Limb (tissue), 2 donors: ENCODE measurements around the gene ZBTB20.

Experiments used
- DNase-seq, 2 donors: peaks; one replicate each; pipeline ENCODE4 v3.0.0-alpha.2; 2016; ENCODE audit errors: extremely low spot score in 2 of 2

ZBTB20 gene

GRCh38 chr3:115089481-115089880 lies 57.6 kb downstream of the ZBTB20 start:
- no peak for DNase-seq

DNA sequence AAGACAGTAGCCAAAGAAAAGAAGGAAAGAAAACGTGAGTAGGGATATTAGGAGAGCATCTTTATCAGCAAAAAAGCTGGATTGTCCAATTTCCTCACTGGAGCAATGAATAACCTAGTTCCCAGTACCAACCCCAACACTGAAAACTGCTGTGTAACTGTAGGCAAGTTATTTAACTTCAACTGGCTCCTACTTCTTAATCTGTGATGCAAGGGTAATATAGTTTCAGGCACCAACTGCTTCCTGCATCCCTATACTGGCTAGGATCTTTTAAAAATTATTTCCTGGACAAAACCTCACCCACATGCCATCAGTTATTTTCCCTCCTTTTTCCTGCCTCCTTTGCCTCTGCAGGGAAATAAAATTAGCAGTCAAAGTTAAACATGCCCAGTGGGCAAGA lies 59.6 kb downstream of the ZBTB20 start:
- DNase-seq = no peak

DNA sequence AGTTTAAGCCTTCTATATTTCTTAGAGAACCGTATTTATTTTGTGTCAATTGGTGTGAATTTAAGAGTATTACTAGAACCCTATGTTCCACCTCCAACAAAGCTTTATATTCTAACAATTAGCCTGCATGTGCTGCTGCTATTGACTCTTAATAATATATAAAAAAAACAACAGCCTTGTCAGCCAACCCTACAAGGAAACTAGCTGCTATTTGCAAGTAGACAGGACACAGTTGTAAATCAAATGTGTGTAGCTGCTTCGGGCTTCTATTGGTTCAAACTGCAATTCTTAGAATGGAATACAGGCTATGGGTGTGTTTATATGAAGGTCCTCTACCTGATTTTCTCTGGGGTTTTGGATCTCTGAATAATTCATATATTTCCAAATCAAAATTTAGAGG lies 60.7 kb downstream of the ZBTB20 start:
- DNase-seq = no peak

DNA sequence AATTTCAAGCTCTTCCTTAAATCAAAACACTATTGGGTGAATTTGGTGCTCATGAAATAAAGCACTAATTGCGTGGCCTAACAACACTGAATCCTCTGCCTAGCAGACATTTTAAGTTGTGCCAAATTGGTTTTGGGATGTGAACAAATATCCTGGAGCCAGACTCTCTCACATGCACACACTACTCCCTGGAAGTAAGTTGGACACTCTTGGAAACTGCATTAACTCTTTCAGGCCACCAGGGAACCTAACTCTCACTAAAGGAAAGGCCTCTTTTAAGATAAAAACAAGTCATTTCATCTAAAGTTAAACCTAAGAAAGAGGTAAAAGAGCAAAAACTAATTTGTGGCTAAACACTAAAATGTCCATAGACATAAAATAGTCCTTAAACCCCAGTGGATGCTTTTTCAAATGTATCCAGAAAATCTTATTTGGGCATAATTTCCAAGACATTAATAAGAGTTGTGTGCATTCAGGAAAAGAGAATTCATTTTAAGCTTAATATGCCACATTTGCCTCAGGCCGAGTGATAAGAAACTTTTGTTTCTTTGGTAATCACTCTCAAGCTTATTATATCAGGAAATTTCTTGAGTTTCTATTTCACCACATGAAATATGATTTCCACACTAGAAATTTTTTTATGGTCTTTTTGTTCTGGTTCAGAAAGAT lies 61.8 kb downstream of the ZBTB20 start:
- DNase-seq = no peak

GRCh38 chr3:115084686-115085085 lies 62.4 kb downstream of the ZBTB20 start:
- DNase-seq = no peak

DNA sequence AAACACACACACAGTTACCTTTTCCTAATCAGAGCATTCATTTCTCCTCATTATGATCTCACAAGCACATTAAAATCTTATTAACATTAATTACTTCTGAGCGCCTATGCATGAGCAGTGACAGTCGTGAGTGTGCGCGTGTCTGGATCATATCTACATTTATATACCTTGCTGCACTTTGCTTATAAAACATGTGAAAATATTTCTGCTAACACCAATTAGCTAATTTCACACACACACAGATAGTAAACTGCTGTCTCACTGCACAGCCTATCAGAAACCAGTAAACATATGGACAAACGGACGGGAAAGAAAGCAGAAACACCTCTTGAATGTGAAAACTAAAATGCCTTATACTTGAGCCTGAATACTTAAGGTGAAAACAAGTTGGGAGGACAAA lies 64.8 kb downstream of the ZBTB20 start:
- DNase-seq = no peak

DNA sequence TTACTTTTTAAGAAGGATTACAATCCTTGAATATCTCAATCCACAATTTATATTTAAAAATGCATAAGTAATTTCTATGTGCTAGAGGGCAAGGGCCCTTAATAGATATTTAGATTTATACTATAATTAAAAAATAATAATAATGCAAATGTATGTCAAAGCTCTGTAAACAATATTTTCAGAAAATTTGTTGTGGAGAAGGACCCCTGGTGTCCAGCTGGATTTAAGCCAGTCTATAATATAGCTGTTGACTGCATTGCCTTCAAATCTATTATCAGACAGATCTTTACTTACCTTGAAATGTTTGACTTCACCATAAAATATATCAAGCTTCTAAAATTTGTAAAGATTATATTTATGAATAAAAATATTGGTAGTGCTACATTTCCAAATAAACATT lies 65.6 kb downstream of the ZBTB20 start:
- no peak for DNase-seq

DNA sequence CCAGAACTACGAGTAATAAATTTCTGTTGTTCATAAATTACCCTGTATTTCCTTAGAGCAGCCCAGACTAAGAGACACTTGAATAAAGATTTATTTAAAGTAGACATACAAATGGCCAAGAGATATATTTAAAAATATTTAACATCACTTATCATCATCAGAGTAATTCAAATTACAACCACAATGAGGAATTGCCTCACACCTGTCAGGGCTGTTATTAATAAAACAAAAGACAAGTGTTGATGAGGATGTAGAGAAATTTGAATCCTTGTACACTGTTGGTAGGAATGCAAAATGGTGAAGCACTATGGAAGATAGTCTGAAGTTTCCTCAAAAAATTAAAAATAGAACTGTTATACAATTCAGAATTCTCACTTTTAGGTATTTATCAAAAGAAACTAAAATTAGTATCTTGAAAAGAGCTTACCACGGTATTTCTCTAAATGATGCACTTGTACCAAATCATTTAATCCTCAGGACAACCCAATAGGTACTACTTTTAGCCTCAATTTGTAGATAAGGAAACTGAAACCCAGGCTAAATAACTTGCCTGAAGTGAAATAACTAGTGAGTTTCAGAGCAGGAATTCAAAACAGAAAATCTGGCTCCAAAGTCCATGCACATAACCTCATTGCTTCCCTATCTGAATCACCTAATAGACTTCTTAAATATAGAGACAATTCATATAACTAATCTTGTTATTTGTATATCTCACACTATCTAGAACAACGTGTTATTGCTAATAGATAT lies 69.4 kb downstream of the ZBTB20 start:
- DNase-seq = no peak

DNA sequence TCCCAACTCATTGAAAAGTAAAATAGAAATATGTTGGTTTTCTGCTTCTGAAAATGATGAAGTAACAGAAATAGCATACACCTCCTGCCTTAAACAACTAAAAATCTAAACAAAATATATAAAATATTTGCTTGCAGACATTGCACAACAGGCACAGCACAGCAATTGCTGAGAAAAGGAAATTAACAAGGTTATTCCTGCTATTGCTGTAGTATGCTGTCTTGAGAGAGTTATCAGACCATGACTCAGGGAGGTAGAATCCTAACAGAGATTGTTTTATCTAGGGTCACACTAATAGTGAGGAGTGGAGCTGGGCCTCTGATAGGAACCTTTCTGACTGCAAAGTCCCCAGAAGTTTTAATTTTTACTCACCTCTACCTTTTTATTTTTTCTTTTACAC lies 72.6 kb downstream of the ZBTB20 start:
- DNase-seq = no peak

DNA sequence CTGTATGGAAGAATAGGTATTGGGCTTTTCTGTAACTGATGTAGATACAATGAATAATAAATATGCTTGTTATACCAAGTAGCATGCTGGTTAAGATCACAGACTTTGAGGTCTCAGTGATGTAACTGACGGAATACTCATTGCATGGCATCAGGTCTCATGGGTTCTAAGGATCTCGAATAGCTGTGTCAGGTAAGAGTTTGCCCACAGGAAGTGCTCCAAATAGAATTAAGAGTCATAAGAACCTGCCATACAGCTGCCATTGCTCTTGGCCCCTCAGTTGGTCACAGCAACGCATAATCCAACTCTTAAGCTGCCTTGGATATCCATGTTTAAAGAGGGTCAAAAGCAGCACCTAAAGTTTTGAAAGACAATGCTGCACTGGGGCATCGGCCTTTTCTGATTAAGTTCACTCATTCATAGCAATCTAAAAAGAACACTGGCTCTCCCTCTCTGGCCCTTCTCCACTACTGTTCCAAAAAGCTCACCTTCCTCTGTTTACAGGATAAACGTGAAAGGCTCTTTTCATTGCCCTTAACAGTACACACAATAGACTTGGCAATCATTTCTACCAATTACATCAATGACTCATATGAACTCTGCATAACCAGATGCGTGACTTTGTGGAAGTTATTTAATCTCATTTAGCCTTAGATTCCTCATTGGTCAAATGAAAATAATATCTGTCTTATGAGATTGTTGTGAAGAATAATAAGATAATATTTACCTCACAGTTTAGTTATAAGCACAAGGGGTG lies 74.6 kb downstream of the ZBTB20 start:
- DNase-seq = no peak

DNA sequence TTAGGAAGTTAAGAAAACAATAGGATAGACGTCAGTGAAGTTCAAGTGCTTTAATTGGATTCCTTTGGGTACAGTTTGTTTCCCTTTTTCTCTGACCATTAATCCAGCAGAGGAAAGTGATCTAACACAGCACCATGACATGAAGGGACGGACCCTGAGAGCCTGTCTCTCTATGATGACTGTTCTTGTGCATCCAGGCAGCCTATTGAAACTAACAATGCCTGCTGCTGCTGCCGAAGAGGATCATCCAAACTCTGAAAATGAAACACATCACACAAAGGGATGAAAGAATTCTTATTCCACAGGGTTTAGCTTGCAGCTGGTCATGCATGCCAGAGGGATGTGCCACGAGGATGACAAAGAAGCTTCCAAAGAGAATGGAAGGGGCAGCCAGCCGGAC lies 75.5 kb downstream of the ZBTB20 start:
- no peak for DNase-seq

GRCh38 chr3:115071166-115071565 lies 75.9 kb downstream of the ZBTB20 start:
- DNase-seq = no peak

DNA sequence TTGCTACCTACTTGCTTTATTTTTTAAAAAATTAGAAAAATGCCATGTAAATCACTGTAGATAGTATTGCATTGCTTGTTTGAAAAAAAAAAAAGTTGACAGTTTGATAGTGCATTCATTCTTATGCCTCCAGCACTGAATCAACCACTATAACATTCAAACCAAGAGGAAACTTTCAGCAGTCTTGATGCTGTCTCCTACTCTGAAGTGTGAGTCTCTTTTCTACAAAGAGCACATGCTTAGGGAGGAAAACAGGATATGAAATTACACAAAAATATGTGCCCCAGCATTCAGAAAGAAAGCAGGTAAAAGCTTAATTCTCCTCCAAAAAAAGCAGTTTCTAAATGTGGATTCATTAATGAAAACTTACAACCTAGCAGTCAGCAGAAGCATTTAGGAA lies 78.3 kb downstream of the ZBTB20 start:
- no peak for DNase-seq

- no peak for DNase-seq
Measured at GRCh38 chr3:115062412-115062956, 84.6 kb downstream of the ZBTB20 start.

- no peak for DNase-seq
Measured at GRCh38 chr3:115062009-115062408, 85.1 kb downstream of the ZBTB20 start.

DNA sequence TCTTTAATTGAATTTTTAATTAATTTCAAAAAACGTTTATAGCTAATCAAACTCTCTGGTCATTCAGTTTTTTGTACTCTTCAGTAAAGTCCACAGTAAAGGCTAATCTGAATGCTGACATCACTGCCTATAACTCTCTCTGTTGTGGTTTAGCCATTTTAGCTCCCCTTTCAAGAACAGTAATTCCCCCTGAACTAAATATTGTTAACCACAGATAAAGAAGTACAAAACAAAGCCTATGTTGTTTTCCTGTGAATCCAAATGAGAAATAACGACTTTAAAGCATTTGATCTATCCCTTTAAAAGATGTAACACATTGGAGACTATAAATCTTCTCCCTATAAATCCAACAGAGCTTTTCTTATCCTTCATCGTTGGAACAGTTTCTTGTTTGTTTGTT lies 94.2 kb downstream of the ZBTB20 start:
- no peak for DNase-seq

- no peak for DNase-seq
Measured at GRCh38 chr3:115042351-115042750, 104.7 kb downstream of the ZBTB20 start.

DNA sequence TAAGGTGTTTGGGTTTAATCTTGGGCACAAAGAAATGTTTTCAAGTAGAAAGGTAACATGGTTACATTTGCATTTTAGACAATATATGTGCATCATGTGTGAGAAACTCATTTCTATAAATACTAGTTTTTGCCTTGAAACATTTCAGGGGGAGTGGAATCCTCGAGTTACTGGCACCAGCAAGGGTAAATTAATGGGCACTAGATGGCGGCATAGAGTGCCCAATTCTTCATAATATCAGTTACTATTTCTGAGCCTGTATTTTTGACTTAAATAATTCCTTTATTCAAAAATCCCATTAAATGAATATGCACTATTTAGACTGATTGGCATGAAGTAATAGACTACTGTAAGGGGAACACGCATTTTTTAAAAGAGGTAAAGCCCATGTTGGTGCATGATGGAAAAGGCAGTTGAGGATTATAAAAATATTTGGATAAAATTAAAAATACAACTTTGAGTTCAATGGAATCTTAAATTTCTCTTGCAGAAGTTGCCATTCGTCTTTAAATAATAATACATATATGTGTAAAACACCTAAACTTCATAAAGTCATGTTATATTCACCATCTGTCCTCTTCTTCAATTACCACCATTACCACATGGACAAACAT lies 106.3 kb downstream of the ZBTB20 start:
- peak; percentile 15 to 29 for DNase-seq

- no peak for DNase-seq
Measured at GRCh38 chr3:115040246-115040645, 106.8 kb downstream of the ZBTB20 start.

- no peak for DNase-seq
Measured at GRCh38 chr3:115038817-115039216, 108.3 kb downstream of the ZBTB20 start.

DNA sequence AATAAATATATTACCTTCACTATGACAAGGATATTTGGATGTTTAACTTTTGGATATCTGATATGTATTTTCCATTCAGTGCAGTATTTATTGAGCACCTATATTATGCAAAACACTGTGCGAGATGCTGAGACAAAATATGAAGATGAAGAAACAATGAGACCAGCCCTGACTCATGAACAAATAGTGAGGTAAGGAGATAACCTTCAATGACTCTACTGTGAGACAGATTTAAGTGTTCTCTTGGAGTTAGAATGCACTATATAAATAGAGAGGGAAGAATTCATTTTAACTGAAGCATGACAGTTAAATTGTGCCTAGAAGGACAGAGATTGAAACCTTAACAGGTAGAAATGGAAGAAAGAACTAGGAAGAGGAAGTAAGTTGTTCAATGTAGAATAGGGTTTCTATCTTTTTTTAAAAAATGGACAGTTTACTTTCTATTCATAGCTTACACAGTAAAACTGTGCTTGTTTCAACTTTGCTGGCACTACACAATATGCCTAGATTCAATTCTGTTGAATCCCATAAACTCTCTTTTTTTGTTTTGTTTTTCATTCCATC lies 124.2 kb downstream of the ZBTB20 start:
- no peak for DNase-seq

GRCh38 chr3:115022199-115022598 lies 124.9 kb downstream of the ZBTB20 start:
- DNase-seq = no peak
